OCI-LY3 (cell line): Measurements from ENCODE around the gene ROBO2.

Experiments used
- H2AFZ ChIP-seq: fragments of 200-600, 300-600 bp; shearing (Covaris generic); 2 replicates; pipeline ENCODE4 v1.6.0; 2014; ENCODE audit warnings: antibody characterized with exemption, low read depth, low read length
- H3K27ac ChIP-seq: fragments of 200-600, 300-600 bp; sonication (generic); 2 replicates; pipeline ENCODE4 v1.5.1; 2014; ENCODE audit warnings: mild to moderate bottlenecking, low read length, moderate library complexity, mixed read lengths
- H3K27me3 ChIP-seq: fragments of 200-600, 300-600 bp; sonication (generic); 2 replicates; pipeline ENCODE4 v1.6.1; 2014; ENCODE audit warnings: low read depth, low read length, mixed read lengths
- H3K36me3 ChIP-seq: fragments of 200-600, 300-600 bp; sonication (generic); replicated peaks from 2 replicates; pipeline ENCODE3; 2014; ENCODE audit warnings: low read depth, low read length, mixed read lengths
- H3K4me1 ChIP-seq: fragments of 300-600, 200-600 bp; sonication (generic); 2 replicates; pipeline ENCODE4 v1.6.1; 2014; ENCODE audit warnings: low read length, mixed read lengths
- H3K4me2 ChIP-seq: fragments of 200-600, 300-600 bp; sonication (generic); 2 replicates; pipeline ENCODE4 v1.6.1; 2014; ENCODE audit warnings: low read length, mixed read lengths
- H3K4me3 ChIP-seq: fragments of 300-600, 200-600 bp; sonication (generic); 2 replicates; pipeline ENCODE4 v1.5.1; 2014; ENCODE audit warnings: antibody characterized with exemption, mild to moderate bottlenecking, low read length, moderate library complexity
- H3K79me2 ChIP-seq: fragments of 300-600, 200-600 bp; shearing (Covaris generic); 2 replicates; pipeline ENCODE4 v1.6.1; 2014; ENCODE audit warnings: mild to moderate bottlenecking, low read length, mixed read lengths
- H3K9ac ChIP-seq: fragments of 300-600, 200-600 bp; shearing (Covaris generic); 2 replicates; pipeline ENCODE4 v1.6.0; 2014; ENCODE audit warnings: mild to moderate bottlenecking, low read length, moderate library complexity
- H3K9me3 ChIP-seq: fragments of 200-600, 300-600 bp; shearing (Covaris generic); 2 replicates; pipeline ENCODE4 v1.6.1; 2014; ENCODE audit warnings: low read length, mixed read lengths; ENCODE audit not compliant: insufficient read depth
- H4K20me1 ChIP-seq: fragments of 200-600, 300-600 bp; sonication (generic); 2 replicates; pipeline ENCODE4 v1.6.1; 2016; ENCODE audit warnings: low read length, mixed read lengths; ENCODE audit not compliant: insufficient read depth
- CTCF ChIP-seq: fragments of 200-600, 300-600 bp; sonication (generic); IDR thresholded peaks from 2 replicates; pipeline ENCODE4 v1.5.1; 2014; ENCODE audit warnings: antibody characterized with exemption, low read length, low read depth
- EZH2phosphoT487 ChIP-seq: fragments of 200-600 bp; shearing (Covaris generic); IDR thresholded peaks from 2 replicates; pipeline ENCODE4 v1.6.1; 2018; ENCODE audit warnings: antibody characterized with exemption, mixed run types, low read depth

The ROBO2 gene

GRCh38 chr3:77125966-77126365 lies 86.1 kb downstream of the ROBO2 start:
- Histone ChIP-seq H2AFZ (no peak overlapping the region), H3K4me3 (no peak overlapping the region), H3K9me3 (no peaks in the 10 kb centered on the region; the same call in 1 of the 2 replicates), H3K4me1 (no peaks in the 10 kb centered on the region), H3K27me3 (no peaks in the 10 kb centered on the region), H3K4me2 (no peak overlapping the region), H3K27ac (no peak overlapping the region), H3K79me2 (no peaks in the 10 kb centered on the region), H3K36me3 (no peaks in the 10 kb centered on the region), H3K9ac (no peak overlapping the region), H4K20me1 (no peaks in the 10 kb centered on the region)
- TF ChIP-seq CTCF (no peak), EZH2phosphoT487 (no peak)

- H4K20me1 ChIP-seq: no peaks in the 10 kb centered on the region
- no peak overlapping the region for H3K9ac ChIP-seq
- H2AFZ ChIP-seq: no peak overlapping the region
- no peaks in the 10 kb centered on the region for H3K27me3 ChIP-seq
- no peaks in the 10 kb centered on the region for H3K36me3 ChIP-seq
- no peak overlapping the region for H3K27ac ChIP-seq
- H3K79me2 ChIP-seq: no peaks in the 10 kb centered on the region
- no peaks in the 10 kb centered on the region for H3K9me3 ChIP-seq
- no peaks in the 10 kb centered on the region for H3K4me1 ChIP-seq
- TF ChIP-seq CTCF: no peak
- no peak for TF ChIP-seq EZH2phosphoT487
- no peak overlapping the region for H3K4me2 ChIP-seq
- no peak overlapping the region for H3K4me3 ChIP-seq
Observed at GRCh38 chr3:77134769-77135168, 94.9 kb downstream of the ROBO2 start.

GRCh38 chr3:77137559-77137958 lies 97.7 kb downstream of the ROBO2 start:
- no peak overlapping the region for H3K27ac ChIP-seq
- H3K79me2 ChIP-seq: no peaks in the 10 kb centered on the region
- H3K27me3 ChIP-seq: no peaks in the 10 kb centered on the region
- no peaks in the 10 kb centered on the region for H4K20me1 ChIP-seq
- no peak overlapping the region for H3K4me2 ChIP-seq
- no peaks in the 10 kb centered on the region for H3K9me3 ChIP-seq
- no peak overlapping the region for H2AFZ ChIP-seq
- H3K4me3 ChIP-seq: no peak overlapping the region
- no peak for TF ChIP-seq EZH2phosphoT487
- TF ChIP-seq CTCF: no peak
- H3K9ac ChIP-seq: no peak overlapping the region
- H3K4me1 ChIP-seq: no peaks in the 10 kb centered on the region
- H3K36me3 ChIP-seq: no peaks in the 10 kb centered on the region

- Histone ChIP-seq H3K9ac (no peak overlapping the region), H3K27ac (no peak overlapping the region), H3K9me3 (no peaks in the 10 kb centered on the region), H3K4me3 (no peak overlapping the region), H2AFZ (no peak overlapping the region), H3K79me2 (no peaks in the 10 kb centered on the region), H3K4me2 (no peak overlapping the region), H4K20me1 (no peaks in the 10 kb centered on the region), H3K27me3 (no peaks in the 10 kb centered on the region), H3K36me3 (no peaks in the 10 kb centered on the region), H3K4me1 (no peaks in the 10 kb centered on the region)
- TF ChIP-seq EZH2phosphoT487 (no peak), CTCF (no peak)
Observed at GRCh38 chr3:77139624-77140023, 99.7 kb downstream of the ROBO2 start.
